CD4-positive, alpha-beta T cell treated with Interleukin-17A for 4 hours (primary cell): ENCODE results near the gene VPS33A.

Experiments
- DNase-seq: peaks from one replicate; pipeline ENCODE4 v3.0.0-alpha.2; 2020; ENCODE audit warnings: mixed read lengths

VPS33A gene

GRCh38 chr12:122250047-122250446 lies 16.2 kb downstream of the VPS33A start:
- DNase-seq, result no peak

GRCh38 chr12:122245553-122245952 lies 20.7 kb downstream of the VPS33A start:
- DNase-seq, result no peak

GRCh38 chr12:122244565-122245371 lies 21.5 kb downstream of the VPS33A start:
- peak; percentile 29 for DNase-seq

- DNase-seq, result peak; percentile 35
These were observed 22.3 kb downstream of the VPS33A start for GRCh38 chr12:122243965-122244364.

- DNase-seq, result no peak
These were observed 27.4 kb downstream of the VPS33A start for GRCh38 chr12:122238861-122239260.

GRCh38 chr12:122235741-122236140 lies 30.6 kb downstream of the VPS33A start:
- no peak for DNase-seq

GRCh38 chr12:122232691-122233090 lies 33.6 kb downstream of the VPS33A start:
- DNase-seq, result no peak

GRCh38 chr12:122230798-122231197 lies 35.5 kb downstream of the VPS33A start:
- DNase-seq, result no peak

- no peak for DNase-seq
These were observed 38.2 kb downstream of the VPS33A start for GRCh38 chr12:122228092-122228491.

- DNase-seq, result peak; percentile 33
These were observed 39.0 kb downstream of the VPS33A start for GRCh38 chr12:122227341-122227740.

GRCh38 chr12:122226366-122227125 lies 39.7 kb downstream of the VPS33A start:
- no peak for DNase-seq

GRCh38 chr12:122225683-122226365 lies 40.5 kb downstream of the VPS33A start, which contains the start of gene DIABLO:
DIABLO (minus strand) TSS chr12:122226052; CDS start chr12:122226014, 38 bp downstream.
- peak; percentile 100 for DNase-seq

- DNase-seq, result no peak
These were observed 49.8 kb downstream of the VPS33A start for GRCh38 chr12:122216445-122216844.

- DNase-seq, result no peak
These were observed 50.5 kb downstream of the VPS33A start for GRCh38 chr12:122215771-122216170.

- DNase-seq, result no peak
These were observed 58.0 kb downstream of the VPS33A start for GRCh38 chr12:122208073-122208820.

- no peak for DNase-seq
These were observed 58.9 kb downstream of the VPS33A start for GRCh38 chr12:122207391-122207790.

- DNase-seq, result no peak
These were observed 59.3 kb downstream of the VPS33A start for GRCh38 chr12:122206976-122207375.

- DNase-seq, result no peak
These were observed 60.0 kb downstream of the VPS33A start for GRCh38 chr12:122206111-122206881.

- DNase-seq, result no peak
These were observed 61.0 kb downstream of the VPS33A start for GRCh38 chr12:122205053-122205925.

GRCh38 chr12:122204167-122205052 lies 61.9 kb downstream of the VPS33A start:
- DNase-seq, result peak; percentile 50
